COLO668 (cell line): ENCODE results near the gene P2RY14.

Experiments
- DNase-seq: peaks from one replicate; lab custom pipeline; 2025; ENCODE audit not compliant: unreplicated experiment; lab: John Stamatoyannopoulos, UW

The P2RY14 gene

DNA sequence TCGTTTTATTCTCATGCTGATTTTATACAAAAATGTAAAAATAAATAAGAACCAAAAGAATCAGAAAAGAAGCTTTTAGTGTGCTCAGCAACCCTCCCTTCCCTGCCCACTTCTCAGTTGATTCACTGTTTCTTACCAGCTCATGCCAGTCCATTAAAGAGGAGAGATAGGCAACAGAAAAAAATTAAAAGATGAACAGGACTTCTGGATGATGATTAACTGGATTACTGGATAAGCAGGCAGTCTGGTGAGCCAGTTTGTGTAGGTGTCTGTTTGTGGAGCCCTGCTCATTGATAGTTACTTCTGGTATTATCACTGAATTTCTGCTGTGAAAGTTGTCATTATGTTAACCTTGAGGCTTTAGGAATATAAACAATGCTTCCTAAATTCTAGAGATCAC is 60.2 kb downstream of the P2RY14 start:
- no peak for DNase-seq

DNA sequence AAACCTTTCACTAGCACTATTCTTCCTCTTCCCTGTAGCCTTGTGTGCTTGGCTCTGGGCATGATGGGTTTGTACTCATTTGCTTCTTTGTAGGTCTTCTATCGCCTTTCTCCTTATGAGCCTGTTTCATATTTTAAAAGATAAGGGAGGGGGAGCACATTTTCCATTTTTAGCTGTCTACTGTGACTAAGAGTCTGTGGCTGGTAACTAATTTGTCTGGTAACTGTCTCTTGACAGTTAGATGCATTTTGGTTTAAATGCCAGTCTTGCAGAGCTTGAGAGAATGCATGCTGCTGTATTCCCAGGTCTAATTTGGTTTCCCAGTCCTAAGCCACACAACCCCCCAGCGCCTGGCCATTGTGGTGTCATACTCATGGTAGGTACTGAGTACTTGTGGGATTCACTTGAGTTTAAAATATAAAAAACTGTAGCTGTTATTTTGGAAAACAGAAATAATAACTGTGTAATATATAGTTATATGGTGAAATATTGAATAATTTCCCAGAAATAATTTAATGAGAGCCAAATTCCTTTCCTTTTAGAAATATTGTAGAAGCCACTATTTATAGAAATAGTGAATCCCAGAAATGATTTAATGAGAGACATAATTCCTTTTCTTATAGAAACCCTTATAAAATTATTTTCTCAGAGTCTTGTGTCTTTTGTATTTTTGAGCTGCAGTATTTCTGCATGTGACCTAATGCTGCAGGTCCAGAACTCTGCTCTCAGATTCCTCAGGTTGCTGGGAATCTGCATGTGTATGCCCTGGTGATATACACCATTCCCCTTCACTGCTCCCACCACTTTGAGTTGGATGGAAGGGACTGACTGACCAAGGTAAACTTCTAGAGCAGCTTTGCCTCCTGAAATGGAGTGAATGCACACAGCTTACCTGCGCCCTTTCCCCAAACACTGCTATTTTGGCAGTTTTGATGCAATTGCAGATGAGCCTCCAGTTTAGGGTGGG is 61.4 kb downstream of the P2RY14 start:
- no peak for DNase-seq

GRCh38 chr3:151214459-151214858 is 63.9 kb downstream of the P2RY14 start:
- no peak for DNase-seq

GRCh38 chr3:151213881-151214280 is 64.5 kb downstream of the P2RY14 start:
- no peak for DNase-seq

DNA sequence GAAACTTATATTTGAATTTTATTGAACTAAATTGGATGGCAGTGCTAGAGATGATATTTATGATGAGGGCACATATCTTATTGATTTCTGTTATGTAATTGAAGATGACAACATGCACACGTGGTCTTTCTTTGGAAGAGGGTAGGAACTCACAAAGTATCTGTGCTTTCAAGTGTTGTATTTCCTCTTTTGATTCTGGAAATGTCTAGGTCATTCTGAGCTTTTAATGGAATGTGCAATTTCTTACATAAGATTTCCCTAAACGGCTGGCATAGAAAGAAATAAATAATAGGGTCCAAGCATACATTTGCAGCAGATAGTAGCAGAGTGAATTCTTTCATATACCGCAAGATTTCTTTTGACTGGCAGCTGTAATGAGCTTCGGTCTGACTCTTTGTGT is 65.2 kb downstream of the P2RY14 start:
- DNase-seq: no peak

GRCh38 chr3:151210676-151211381 is 67.5 kb downstream of the P2RY14 start:
- no peak for DNase-seq

DNA sequence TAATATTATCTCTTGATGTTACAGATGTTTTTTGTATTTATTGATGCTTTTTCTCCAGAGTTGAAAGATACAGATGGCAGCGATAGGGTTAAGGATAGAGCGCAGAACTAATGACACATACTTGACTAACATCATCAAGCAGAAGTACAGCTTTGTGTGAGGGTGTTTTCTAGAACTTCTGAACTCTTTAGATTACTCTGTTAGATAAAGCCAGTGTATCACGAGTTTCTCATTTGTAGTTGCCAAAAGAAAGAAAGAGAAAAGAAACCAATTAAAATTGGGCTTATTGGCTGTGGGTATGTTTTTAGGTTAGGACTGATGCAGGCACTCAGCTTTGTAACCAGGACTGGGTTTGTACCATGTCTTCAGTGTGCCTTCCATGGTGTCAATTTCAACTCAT is 68.7 kb downstream of the P2RY14 start:
- no peak for DNase-seq

DNA sequence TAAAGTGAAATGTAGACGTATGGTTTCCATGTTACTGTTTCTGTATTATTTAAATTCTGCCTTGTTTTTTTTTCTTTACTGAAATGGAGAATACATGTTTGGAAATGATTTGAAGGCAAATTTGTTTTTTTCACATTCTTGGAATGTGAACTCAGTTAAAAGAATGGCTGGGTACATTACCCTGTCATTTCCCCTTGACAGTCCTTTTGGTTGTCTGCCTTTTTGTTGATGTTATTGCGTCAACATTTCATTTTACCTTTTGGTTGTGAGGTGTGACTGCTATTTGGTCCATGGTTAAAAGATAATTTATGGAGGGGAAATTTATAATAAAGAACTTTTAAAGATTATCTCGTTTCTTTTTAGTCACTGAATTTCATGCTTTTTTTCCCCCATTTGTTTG is 72.1 kb downstream of the P2RY14 start:
- DNase-seq: no peak

DNA sequence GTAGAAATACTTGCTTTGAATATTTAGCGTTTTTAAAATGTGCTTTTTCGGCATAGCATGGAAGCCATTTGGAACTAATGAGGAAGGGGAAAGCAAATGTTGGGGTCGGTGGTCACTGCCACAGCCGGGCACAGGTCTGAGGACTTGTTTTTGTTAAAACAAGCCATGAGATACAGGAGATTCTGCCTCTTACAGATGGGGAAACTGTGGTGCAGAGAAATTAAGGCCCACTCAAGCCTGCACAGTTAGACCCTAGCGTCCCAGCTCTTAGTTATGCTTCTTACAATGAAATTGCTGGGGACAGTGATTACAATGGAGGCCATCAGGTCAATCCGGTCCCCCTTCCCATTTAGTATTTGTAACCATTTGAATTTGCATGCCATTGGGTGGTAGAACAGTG is 72.9 kb downstream of the P2RY14 start:
- DNase-seq: no peak

DNA sequence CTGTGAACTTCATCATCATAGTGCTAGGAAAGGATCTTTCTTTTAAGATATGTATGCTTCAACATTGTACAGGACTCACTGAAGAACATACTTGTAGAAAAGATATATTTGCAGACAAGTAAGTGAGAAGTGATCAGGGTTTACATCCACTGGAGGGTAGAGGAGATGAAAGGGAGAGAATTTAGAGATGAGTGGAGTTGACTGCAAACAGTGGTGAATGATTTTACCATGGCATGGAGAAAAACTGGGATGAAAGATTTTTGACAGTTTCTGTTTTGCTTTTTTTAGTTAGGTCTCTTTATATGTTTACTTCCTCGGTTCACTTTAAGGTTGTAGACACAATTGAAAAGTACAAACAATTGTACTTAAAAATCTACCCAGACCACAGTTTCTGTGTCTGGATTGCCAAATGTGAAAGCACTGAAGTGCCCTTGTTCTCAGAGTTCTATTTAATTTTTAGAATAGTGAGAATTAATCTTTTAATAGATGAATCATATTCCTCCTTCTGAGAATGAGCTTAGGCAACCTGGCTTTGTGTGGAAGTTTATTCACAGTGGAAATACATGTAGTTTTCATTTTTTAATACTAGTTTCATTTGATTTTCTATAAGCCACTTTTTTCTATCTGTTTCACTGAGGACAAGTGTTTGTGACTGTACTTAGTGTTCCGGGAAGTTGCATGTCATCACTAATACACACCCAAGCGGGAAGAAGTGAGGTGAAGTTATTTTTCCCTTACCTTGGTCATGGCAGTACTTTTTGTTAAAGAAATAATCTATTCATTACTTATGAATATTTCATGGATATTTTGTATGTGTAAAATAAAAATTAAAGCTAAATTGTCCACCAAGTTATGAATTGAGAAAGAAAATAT is 73.6 kb downstream of the P2RY14 start:
- DNase-seq: no peak

GRCh38 chr3:151203051-151203420 is 75.3 kb downstream of the P2RY14 start, which contains the start of gene GPR171:
TSS of gene GPR171 (minus strand) at chr3:151203216. CDS start at chr3:151199386, 3,830 bp downstream.
- no peak for DNase-seq

- DNase-seq: no peak
Measured at GRCh38 chr3:151201051-151201730, 77.2 kb downstream of the P2RY14 start.

DNA sequence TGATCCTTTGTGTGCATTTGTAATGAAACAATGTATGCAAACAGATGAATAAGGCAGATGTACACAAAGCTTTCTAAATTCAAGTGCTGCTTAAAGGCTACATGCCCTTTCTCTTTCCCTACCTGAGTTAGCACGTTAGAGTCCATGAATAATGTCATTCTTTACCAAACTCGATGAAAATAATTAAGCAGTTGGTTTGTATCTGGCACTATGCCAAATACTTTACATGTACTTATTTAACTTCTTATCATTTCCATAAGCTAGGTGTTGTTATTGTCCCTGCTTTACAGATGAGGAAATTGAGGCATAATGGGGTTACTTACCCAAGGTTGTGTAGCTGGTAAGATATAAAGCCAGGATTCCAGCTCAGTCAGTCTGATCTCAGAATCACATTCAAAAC is 77.8 kb downstream of the P2RY14 start:
- DNase-seq: no peak

DNA sequence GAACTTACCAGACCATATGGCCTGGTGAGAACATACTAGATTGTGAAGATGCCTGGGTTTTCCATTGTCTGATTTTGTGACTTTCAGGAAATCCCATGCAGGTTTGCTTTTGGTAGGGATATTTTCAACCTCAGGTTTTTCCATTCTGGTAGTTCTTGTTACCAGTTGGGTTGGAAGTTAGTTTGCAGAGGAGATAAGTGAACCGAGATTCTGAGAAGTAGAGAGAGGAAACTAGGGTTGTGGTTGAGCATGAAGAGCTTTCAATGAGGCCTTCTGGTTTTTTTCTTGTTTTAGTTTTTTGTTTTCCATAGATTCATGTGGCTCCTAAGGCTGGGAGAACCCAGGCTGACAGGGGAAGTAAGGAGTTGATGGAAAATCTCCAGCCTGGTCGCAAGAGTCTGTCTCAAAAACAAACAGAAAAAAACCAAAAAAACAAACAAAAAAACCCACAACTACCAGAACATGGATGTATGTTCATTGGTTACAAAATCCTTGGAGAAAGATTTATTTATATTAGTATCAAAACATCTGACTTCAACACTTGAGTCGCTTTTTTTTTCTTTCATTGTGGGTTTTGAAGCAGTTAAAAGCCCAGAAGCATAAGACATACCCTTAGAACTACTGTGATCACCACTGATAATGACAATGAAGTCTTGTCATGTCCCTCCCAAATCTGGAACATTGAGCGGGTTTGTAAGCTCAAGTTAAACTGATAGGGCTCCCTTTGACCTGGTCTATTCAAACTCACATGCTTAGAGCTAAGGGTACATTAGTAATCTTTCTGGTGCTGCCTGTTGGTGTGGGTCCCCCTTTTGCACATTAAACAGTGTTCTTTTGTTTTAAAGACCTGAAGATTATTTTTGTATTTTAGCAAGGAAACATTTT is 78.5 kb downstream of the P2RY14 start:
- no peak for DNase-seq

DNA sequence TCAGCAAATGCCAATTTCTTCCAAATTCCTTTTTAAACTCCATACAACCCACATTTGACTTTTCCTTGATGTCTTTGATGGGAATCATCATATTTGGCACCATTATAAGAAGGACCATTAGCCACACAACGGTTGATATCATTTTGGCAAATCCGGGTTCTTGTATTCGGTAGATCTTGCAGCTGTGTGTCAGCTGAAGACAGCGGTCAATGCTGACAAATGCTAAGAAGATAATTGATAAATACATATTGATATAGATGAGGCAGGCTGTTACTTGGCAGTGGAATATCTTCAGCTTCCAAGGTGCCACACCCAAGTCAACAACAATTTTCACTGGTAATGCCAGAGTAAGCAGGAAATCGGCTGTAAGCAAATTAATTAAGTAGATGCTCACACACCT is 79.5 kb downstream of the P2RY14 start:
- DNase-seq: no peak

- no peak for DNase-seq
Measured at GRCh38 chr3:151197981-151198767, 80.2 kb downstream of the P2RY14 start.

GRCh38 chr3:151197228-151197627 is 81.1 kb downstream of the P2RY14 start:
- DNase-seq: no peak

DNA sequence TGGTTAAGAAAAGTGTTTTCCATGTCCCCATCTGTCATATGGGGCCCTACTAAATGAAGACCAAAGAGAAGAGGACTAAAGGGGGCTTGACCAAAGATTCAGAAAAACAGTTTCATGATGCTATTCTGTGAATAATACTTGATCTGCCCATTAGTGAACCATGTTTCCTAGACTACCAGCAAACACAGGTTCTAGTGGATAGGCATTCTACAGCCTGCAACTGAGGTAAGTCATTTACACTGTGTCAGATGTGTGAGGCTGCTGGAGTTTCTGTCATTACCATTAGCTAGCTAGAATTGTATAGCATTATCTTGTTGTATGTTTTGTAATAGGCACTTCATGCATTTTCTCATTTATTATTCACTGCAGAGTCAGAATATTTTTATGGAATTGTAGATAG is 81.9 kb downstream of the P2RY14 start:
- no peak for DNase-seq

DNA sequence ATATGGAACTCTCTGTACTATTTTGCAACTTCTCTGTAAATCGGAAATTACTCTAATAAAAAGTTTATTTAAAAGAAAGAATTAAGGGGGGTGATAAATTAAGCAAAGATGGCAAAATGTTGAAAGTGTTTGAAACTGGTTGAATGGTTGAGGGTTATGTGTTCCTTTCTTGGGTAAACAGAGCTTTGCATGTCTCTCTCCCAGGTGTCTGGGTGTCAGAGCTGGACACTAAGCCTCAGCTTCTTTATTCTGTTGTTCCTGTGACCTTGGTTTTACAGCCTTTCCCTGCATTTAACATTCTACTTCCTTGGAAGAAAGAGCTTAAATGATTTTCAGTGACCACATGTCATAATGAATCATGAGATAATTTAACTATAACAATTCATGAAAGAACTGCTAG is 82.5 kb downstream of the P2RY14 start:
- DNase-seq: no peak
